GM18511 (cell line): Measurements from ENCODE around the gene SUPT20HL1.
A peak's percentile ranks its signal among the peaks of the same experiment; 100 is the strongest.
"Not testable (repeated sequence)": the region's sequence is repeated elsewhere in the genome, so short reads cannot be mapped to it uniquely, and the experiment has no call there.

Experiments used
- ATAC-seq: cut with Tn5 transposase; IDR thresholded peaks from one replicate; pipeline ENCODE4 v1.9.1; 2021; ENCODE audit warnings: mild to moderate bottlenecking, moderate library complexity; ENCODE audit not compliant: unreplicated experiment

SUPT20HL1 gene

DNA sequence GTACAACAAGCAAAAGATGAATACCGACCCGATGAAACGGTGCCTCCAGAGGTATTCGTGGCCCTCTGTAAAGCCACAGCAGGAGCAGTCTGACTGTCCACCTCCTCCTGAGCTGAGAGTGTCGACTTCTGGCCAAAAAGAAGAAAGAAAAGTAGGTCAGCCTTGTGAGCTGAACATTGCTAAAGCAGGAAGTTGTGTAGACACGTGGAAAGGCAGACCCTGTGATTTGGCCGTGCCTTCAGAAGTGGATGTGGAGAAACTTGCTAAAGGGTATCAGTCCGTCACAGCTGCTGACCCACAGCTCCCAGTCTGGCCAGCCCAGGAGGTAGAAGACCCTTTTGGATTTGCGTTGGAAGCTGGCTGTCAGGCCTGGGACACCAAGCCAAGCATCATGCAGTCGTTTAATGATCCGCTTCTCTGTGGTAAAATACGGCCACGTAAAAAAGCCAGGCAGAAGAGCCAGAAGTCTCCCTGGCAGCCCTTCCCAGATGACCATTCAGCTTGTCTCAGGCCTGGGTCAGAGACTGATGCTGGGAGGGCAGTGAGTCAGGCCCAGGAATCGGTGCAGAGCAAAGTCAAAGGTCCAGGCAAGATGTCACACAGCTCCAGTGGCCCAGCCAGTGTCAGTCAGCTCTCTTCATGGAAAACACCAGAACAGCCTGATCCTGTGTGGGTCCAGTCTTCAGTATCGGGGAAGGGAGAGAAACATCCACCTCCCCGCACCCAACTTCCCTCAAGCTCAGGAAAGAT is 3.2 kb downstream of the SUPT20HL1 start:
- not testable (repeated sequence) for ATAC-seq

DNA sequence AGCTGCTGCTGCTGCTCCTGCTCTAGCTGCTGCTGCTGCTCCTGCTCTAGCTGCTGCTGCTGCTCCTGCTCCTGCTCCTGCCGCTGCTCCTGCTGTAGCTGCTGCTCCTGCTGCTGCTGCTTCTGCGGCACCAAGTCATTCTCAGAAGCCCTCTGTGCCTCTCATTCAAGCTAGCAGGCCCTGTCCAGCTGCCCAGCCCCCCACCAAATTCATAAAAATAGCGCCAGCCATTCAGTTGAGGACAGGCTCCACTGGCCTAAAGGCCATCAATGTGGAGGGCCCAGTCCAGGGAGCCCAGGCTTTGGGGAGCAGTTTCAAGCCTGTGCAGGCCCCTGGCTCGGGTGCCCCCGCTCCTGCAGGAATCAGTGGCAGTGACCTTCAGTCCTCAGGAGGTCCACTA is 3.9 kb downstream of the SUPT20HL1 start:
- no peak for ATAC-seq

DNA sequence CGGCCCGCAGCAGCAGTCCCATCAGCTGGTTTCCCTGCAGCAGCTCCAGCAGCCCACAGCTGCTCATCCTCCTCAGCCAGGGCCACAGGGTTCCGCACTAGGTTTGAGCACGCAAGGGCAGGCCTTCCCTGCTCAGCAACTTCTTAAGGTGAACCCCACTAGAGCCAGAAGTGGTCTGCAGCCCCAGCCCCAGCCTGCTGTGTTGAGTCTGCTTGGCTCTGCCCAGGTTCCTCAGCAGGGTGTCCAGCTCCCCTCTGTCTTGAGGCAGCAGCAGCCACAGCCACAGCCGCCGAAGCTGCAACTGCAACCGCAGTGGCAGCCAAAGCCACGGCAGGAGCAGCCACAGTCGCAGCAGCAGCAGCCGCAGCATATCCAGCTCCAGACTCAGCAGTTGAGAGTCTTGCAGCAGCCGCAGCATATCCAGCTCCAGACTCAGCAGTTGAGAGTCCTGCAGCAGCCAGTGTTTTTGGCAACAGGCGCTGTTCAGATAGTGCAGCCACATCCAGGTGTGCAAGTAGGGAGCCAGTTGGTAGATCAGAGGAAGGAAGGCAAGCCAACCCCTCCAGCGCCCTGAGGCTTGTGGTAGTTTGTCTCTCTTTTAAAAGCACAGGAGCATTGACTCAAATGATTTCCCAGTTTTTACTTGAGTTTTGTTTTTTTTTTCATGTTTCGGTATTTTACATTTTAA is 4.6 kb downstream of the SUPT20HL1 start:
- ATAC-seq = no peak

DNA sequence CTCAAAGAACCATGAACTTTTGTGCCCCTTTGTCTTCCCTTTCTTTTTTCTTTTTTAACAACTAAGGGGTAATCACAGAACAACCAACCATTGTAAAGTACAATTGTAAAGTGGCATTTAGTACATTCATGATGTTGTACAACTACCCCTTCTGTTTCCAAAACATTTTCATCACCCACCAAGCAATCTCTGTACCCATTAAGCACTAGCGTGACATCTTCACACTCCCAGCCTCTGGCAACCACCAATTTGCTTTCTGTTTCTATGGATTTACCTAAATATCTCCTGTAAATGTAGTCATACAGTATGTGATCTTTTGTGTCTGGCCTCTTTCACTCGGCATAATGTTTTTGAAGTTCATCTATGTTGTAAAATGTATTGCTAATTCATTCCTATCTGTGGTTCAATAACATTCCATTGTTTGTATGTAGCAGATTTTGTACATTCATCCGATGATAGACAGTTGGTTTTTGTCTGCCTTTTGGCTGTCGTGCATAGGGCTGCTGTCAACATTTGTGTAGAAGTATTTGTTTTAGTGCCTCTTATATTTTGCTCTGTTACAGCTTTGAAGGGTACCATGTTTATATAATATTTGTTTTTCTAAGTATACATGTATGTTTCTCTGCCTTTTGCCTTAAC is 6.4 kb downstream of the SUPT20HL1 start:
- ATAC-seq = not testable (repeated sequence)

DNA sequence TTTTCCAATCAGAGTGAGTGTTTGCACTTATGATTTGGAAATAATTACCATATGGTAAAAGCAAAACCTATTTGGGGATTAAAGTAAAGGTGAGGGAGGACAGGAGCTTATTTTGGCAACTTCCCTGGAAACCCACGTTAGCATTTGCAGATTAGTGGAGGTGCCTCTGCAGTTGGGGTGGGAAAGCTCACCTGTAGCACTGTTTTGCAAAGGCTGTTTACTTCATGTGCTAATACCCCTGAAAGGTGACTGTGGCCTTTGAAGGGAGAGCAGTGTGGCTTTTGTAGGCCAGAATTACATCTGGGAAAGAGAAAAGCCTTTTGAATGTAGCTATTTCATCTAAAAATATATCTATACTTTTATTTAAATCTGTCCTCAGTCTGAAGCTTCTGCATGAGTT is 9.4 kb downstream of the SUPT20HL1 start:
- no peak for ATAC-seq

DNA sequence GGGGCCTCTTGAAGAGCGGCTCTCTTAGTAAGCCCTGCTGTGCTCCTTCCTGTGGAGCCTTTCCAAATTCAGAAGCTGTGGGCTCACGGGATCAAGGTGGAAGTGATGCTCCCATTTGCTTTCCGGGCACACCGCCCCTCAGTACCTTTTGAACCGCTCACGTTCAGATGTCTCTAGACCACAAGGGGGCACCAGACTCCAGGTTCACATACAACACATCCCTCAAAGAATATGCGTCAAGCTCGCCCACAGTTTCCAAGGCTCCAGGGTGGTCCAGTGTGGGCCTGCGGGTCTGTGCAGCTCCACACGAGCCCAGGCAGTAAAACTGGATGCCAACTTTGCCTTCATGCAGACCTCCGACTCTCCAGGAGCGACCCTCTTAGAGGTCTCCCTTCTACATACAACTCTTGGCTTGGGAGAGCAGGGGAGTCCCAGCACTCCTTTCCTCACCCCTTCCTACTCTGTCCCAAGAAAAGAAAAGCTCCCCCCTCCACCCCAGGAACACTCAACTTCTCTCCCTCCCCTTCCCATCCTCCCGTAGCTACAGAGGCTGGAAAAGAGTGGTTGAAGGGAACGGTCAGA is 11.0 kb downstream of the SUPT20HL1 start:
- peak; percentile 89 for ATAC-seq

DNA sequence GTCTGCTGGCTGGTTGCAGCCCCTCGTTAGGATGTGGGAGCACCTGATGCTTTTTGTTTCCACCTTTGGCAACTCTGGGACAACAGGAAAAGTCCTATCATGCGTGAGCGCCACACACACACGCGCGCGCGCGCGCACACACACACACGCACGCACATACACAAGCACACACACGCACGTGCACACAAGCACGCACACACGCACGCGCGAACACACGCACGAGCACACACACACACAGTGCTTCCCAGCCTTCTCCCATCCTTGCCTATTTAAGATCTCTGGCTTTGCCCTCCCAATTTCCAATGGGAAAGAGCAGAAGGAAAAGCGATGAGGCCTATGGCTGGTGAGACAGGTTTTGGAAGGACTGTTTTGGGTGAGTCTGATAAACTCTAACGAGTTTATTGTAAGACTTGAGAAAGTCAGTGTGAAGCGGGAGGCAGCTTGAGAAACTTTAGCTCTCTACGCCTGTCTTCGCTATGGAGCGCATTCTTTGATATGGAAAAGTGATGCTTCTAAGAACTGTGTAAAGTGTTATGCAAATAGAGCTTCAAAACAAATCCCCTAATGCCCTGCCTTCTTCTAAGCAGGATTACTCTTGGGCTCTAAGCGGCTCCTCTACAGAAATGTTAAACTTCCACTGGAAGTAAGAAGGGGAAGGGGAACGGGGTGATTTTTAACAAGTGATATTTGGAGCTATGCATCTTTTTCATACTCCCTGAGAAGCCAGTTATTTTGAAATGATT is 11.8 kb downstream of the SUPT20HL1 start:
- ATAC-seq = no peak

DNA sequence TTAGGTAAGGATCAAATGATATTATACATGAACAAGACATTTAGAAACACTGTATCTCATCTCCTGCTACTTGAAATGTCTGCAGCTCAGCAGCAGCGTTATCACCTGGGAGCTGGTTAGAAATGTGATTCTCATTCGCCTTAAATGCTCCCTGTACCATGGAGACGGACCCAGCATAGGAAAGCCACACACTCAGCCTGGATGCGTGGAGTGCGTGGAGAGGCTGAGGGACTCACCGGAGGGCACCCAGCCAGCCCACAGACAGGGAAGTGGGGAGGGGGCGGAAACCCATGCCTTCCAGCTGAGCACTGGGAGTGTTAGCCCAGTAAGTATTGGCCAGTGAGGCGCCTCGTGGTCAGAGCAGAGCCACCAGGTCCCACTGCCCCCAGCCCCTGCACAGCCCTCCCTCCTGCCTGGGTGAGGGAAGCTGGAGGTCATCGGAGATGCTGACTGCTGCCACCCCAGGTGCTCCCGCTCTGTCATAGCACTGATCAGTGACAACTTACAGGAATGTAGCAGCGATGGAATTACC is 15.2 kb downstream of the SUPT20HL1 start:
- ATAC-seq = no peak

DNA sequence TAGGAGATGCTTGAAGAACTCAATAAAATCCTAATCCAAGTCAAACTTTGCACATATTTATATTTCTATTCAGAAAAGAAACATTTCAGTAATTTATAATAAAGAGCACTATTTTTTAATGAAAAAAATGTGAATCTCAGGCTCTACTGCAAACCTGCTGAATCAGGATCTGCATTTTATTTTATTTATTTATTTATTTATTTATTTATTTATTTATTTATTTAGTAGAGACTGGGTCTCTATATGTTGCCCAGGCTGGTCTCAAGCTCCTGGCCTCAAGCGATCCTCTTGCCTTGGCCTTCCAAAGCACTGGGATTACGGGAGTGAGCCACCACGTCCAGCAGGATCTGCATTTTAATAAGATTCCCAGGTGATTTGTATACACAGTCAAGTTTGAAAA is 16.0 kb downstream of the SUPT20HL1 start:
- no peak for ATAC-seq

DNA sequence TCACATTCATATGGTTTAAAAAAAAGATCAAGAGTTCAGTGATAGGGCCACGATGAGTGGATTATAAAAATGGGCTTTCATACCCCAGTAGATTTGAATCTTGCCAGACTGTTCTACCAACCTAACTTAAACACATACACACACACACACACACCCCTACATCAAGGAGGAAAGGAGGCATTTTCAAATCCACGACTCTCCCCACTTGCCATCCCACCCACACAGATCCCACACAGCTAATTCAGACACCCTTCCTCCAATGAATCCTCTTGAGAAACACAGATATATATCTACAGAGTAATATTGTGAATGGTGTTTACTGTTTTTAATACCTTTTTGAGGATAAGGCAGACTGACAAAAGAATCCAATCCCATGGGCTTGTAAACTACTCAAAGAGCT is 16.8 kb downstream of the SUPT20HL1 start:
- no peak for ATAC-seq

DNA sequence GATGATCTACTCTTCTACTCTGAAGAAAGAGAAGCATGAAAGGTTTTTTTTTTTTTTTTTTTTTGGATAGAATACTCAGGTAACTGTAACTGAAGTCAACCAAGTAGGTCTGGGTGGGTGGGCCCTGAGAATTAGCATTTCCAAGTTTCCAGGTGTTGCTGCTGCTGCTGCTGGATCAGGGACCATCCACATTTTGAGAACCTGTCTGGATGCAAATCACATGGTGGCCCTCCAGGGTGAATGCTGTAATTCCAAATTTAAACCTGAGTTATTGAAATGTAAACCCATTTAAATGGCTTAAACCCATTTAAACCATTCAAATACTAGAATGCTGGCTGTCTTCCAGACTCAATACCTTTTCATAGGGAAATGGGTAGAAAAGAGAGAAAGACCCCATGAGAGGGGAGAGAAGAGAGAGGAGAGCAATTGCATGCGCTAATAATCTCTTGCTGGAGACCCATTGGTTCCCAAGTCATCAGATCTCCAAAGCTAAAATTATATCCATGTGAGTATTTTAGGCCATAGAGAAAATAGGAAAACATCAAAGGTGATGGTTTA is 17.6 kb downstream of the SUPT20HL1 start:
- ATAC-seq = no peak

DNA sequence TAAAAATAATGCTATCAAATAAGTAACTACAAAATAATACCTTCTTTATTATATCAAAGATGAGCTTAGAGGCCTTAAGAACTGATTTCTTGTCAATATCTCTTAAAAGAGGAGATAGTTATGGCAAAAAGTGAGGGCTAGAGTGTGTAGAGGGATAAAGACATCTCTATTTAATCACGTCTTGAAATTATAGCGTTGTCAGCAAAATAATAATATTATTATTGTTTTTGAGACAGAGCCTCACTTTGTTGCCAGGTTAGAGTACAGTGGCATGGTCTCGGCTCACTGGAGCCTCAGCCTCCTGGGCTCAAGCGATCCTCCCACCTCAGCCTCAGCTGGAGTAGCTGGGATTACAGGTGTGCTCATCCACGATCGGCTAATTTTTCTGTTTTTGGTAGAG is 18.3 kb downstream of the SUPT20HL1 start:
- ATAC-seq = no peak

DNA sequence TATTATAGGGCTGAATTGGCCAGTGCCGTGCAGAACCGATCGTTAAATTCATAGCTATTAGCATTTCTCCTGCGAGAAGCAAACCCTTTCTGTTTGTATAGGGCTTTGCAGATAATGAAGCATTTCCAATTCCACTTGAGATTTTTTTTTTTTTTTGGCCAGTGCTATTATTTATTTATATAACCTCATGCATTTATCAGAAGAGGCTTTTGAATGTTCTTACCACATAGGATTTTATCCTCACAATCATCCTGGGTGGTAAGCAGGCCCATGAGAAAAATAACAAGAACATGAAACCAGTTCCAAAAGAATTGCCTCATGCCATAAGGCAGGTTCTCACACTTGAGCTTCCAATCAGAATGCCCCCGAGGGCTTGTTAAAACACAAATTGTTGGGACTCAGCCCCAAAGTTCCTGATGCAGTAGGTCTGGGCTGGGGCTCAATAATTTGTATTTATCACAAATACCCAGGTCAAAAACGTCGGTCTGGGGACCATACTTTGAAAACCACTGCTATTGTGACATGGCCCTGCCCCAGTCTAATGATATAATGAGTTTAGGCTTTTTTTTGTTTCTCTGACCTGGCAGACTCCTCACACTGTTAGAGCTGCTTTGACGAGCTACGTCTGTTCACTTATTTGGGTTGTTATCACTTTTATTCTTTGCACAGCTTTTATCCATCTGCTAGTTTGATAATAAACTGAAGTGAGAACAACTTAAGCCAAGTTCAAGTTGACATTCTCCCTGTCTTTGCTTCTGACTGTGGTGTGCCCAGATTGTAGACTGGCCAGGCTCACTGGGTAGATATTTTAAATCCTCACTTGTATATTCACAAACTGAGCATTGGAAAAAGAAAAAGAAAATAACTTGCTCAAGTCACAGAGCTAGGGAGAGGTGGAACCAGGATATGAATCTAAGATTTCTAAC is 20.1 kb downstream of the SUPT20HL1 start:
- ATAC-seq = no peak

DNA sequence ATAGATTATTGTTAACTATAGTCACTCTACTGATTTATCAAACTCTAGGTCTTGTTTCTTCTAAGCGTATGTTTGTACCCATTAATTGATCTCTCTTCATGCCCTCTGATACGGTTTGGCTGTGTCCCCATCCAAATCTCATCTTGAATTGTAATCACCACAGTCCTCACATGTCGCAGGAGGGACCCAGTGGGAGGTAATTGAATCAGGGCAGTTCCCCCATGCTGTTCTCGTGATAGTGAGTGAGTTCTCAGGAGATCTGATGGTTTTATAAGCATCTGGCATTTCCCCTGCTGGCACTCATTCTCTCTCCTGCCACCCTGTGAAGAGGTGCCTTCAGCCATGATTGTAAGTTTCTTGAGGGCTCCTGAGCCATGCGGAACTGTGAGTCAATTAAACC is 21.9 kb downstream of the SUPT20HL1 start:
- not testable (repeated sequence) for ATAC-seq

DNA sequence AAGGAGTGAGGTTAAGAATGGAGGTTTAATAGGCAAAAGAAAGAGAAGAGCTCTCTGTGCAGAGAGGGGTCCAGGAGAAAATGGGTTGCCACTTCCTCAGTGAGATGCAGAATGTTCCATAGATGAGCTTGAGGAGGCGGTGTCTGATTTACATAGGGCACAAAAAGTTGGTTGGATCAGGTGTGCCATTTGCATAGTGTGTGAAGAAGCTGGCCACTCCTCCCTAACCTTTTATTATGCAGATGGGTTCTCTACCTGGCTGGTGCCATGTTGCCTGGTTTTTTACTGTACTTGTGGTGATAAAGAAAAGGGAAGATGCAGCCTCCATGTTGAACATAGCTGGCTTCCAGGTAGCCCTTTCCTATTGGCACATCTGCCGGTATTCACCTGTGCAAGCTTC is 27.3 kb downstream of the SUPT20HL1 start:
- ATAC-seq = no peak

DNA sequence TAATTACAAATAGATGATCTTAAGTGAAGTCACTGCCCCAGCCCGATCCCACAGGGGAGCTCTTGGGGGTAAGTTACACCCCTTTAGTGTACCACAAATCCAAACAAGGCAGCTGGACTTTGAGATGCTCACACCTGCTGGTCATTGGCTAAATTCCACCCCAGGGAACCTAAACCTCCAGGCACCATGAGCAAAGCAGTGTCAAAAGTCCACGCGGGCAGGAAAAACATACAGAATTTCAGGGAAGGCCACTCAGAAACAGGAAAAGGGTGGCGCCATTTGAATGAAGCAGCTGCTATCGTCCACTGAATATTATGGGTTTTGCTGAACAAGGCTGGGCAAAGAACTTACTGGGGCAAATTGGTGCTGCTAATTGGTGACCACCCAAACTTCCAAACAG is 30.9 kb downstream of the SUPT20HL1 start:
- no peak for ATAC-seq

DNA sequence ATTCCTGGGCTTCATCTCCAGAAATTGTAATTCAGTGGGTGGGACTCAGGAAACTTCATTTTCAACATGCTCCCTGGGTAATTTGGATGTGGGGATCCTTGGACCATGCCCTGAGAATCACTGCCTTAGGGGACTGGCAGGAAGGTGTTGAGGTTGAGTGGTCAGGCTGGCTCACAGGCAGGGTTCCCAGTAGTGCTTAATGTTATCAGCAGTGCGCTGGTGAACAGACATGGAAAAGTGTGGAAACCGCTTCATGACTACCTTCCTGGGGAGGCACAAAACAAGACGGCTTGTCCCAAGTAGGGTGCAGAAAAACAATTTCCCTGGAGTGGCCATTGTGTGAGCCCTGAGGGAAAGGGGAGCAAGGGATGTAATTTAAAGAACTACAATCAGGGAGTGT is 31.4 kb downstream of the SUPT20HL1 start:
- ATAC-seq = no peak

DNA sequence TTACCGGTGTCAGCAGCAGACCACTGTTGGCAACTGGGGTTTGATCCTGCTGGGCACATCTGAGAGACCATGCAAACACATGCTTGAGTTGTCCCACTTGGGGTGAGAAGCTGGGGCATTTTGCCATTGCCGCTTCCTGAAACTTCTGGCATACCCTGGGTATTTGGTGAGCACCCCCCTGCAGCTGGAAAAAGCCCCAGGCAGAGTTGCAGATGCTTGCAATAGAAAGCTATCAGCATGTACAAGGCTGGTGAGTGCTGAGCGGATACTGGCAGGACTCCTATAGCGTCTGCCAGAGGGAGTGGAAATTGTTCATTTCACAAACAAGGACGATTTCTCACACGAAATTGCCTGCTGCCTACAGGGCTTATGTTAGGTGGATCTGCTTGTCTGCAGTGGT is 32.3 kb downstream of the SUPT20HL1 start:
- ATAC-seq = no peak

DNA sequence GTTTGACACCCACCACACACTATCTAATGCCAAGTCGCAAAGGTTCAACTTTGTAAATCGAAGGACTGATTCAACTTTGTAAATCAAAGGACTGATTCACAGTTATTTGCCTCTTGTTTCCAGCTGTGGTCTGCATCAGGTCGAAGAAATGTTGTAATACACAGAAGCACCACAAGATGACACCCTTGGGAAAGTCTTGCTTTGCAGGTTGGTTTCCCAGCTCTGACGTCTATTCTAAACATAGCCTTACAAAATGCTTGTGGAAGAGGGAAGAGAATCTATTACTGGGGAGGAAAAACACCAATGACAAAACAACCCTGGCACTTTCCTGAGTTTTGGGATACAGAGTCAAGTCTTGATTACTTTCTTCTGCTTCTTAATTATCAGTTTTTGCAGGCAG is 35.3 kb downstream of the SUPT20HL1 start:
- ATAC-seq = peak; percentile 91
